Lower leg skin (tissue), 4 donors: ENCODE data around the gene CYP19A1. TPM values are rescaled to one million over a fixed set of nuclear protein-coding genes. Genes with fewer than 3 reads are reported as not detected.

Experiments used
- DNase-seq, 2 donors: peaks; one replicate each; pipeline ENCODE4 v3.0.0-alpha.2; 2019; ENCODE audit warnings: low spot score in 2 of 2
- H3K4me3 ChIP-seq: fragments of 200-600 bp; sonication (generic); 2 replicates; pipeline ENCODE4 v1.5.1; 2017; ENCODE audit warnings: mild to moderate bottlenecking, low read depth; ENCODE audit not compliant: poor library complexity, severe bottlenecking
- CTCF ChIP-seq, 3 donors: fragments of 450-650 bp; IDR thresholded peaks; one replicate each; pipeline ENCODE4 v1.5.1; 2016; ENCODE audit warnings: antibody characterized with exemption in 3 of 3, mild to moderate bottlenecking in 3 of 3, moderate library complexity in 2 of 3
- POLR2A ChIP-seq, 2 donors: fragments of 450-650 bp; IDR thresholded peaks; one replicate each; pipeline ENCODE4 v1.6.1; 2016 to 2017; ENCODE audit warnings: antibody characterized with exemption in 2 of 2, mild to moderate bottlenecking in 1 of 2, moderate library complexity in 1 of 2
- WGBS, 2 donors: methylation state at CpG; one replicate each; pipeline ENCODE4 v1.1.5; 2018; 5-methylcytosine and 5-hydroxymethylcytosine counted together
- intact Hi-C: fragments of 100-400 bp; cut with DNase I; formaldehyde crosslinking; loops from one replicate; pipeline ENCODE4 v1.15.0; 2023; ENCODE audit warnings: low total_unique reads
- total RNA-seq, 4 donors: library from RNA; depleted of rRNA; stranded (reverse); fragments of >200 nt; gene quantifications; one replicate each; pipeline ENCODE4 v1.1.0, GENCODE V29; 2016

The CYP19A1 gene
- total RNA-seq, 4 donors from 2014 or later = 0.51 to 6.2 (median 2.6) TPM

GRCh38 chr15:51212909-51213308 is 125.5 kb downstream of the CYP19A1 start:
- 76 to 83% methylated on average over 1 to 2 of the region's 2 CpGs for WGBS, 2 donors
- no peak overlapping the region for H3K4me3 ChIP-seq
- DNase-seq = no peak
- TF ChIP-seq POLR2A (IDR thresholded peaks at IDR 0.05) (no peak), CTCF (IDR thresholded peaks at IDR 0.05) (no peak)
- intact Hi-C loops = no loop called here

GRCh38 chr15:51212239-51212638 is 126.2 kb downstream of the CYP19A1 start:
- intact Hi-C loops = no loop called here
- H3K4me3 ChIP-seq = no peak overlapping the region
- TF ChIP-seq POLR2A (IDR thresholded peaks at IDR 0.05) (no peak), CTCF (IDR thresholded peaks at IDR 0.05) (no peak)
- 81 to 88% methylated on average over 5 of the region's 5 CpGs for WGBS, 2 donors
- DNase-seq = no peak

GRCh38 chr15:51205050-51205975 is 133.1 kb downstream of the CYP19A1 start:
- WGBS, 2 donors = 79 to 84% methylated on average over 3 of the region's 3 CpGs
- TF ChIP-seq POLR2A (IDR thresholded peaks at IDR 0.05) = no peak
- no peak for TF ChIP-seq CTCF (IDR thresholded peaks at IDR 0.05)
- no peak for DNase-seq
- H3K4me3 ChIP-seq = no peak overlapping the region
- intact Hi-C loops = loop anchor here (10.0 kb wide), 1 partner anchor 51 kb away; no protein-coding TSS in a partner anchor

- TF ChIP-seq CTCF (IDR thresholded peaks at IDR 0.05) (no peak), POLR2A (IDR thresholded peaks at IDR 0.05) (no peak)
- WGBS, 2 donors = 61% methylated on average over 2 of the region's 2 CpGs
- H3K4me3 ChIP-seq = no peak overlapping the region
- no peak for DNase-seq
- intact Hi-C loops = loop anchor here (10.0 kb wide), 1 partner anchor 49 kb away; no protein-coding TSS in a partner anchor
Measured at GRCh38 chr15:51203797-51204196, 134.6 kb downstream of the CYP19A1 start.

GRCh38 chr15:51202783-51203182 is 135.6 kb downstream of the CYP19A1 start:
- intact Hi-C loops = loop anchor here (10.0 kb wide), 1 partner anchor 48 kb away; no protein-coding TSS in a partner anchor
- TF ChIP-seq POLR2A (IDR thresholded peaks at IDR 0.05) (no peak), CTCF (IDR thresholded peaks at IDR 0.05) (no peak)
- WGBS, 2 donors = 72 to 73% methylated on average over 3 of the region's 3 CpGs
- no peak for DNase-seq
- no peak overlapping the region for H3K4me3 ChIP-seq
